Measurements from ENCODE around the gene ZNF766.
"Not testable (repeated sequence)": the region's sequence is repeated elsewhere in the genome, so short reads cannot be mapped to it uniquely, and the experiment has no call there.

Gene ZNF766

DNA sequence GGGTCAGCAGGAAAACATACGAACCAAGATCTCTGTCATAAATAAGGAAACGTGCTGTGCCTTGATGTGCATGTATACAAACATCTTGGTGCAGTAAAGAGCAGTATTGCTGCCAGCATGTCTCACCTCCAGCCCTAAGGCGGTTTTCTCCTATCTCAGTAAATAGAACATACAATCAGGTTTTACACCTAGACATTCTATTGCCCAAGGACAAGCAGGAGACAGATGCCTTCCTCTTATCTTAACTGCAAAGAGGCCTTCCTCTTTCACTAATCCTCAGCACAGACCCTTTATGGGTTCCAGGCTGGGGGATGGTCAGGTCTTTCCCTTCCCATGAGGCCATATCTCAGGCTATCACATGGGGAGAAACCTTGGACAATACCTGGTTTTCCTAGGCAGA lies 69.6 kb downstream of the ZNF766 start:
- not testable (repeated sequence) for H3K4me1 ChIP-seq (ENCODE audit: control insufficient read depth, insufficient read depth, low read length); H3K27me3 ChIP-seq (ENCODE audit: control insufficient read depth, insufficient read depth, low read length); H3K9ac ChIP-seq (ENCODE audit: low read length); H3K36me3 ChIP-seq (ENCODE audit: control insufficient read depth, insufficient read depth, low read length); H3K4me3 ChIP-seq (ENCODE audit: low read length); H3K9me3 ChIP-seq (ENCODE audit: control insufficient read depth, low read length)

DNA sequence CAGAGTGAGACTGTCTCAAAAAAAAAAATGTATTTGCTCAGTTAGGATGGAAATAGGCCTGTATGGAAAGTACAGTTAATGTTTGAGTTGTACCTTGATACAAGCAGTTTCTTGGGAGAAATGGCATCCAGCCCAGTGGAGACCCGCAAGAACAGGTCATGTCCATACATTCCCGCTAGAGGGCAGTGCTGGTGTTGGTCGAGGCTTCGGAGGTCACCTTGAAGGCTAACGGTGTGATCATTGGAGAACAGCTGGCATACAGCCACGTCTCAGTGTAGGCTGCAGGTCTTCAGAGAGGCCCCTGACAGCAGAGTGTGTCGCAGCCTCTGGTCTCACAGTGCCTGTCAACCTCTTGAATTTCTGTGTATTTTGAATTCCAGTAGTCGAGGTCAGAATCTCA lies 74.2 kb downstream of the ZNF766 start:
- H3K36me3 ChIP-seq (ENCODE audit: control insufficient read depth, insufficient read depth, low read length): no peaks in the 10 kb centered on the region
- H3K4me3 ChIP-seq (ENCODE audit: low read length): no peak overlapping the region
- H3K27me3 ChIP-seq (ENCODE audit: control insufficient read depth, insufficient read depth, low read length): no peaks in the 10 kb centered on the region
- H3K4me1 ChIP-seq (ENCODE audit: control insufficient read depth, insufficient read depth, low read length): no peaks in the 10 kb centered on the region
- H3K9ac ChIP-seq (ENCODE audit: low read length): no peak overlapping the region
- H3K9me3 ChIP-seq (ENCODE audit: control insufficient read depth, low read length): no peaks in the 10 kb centered on the region

DNA sequence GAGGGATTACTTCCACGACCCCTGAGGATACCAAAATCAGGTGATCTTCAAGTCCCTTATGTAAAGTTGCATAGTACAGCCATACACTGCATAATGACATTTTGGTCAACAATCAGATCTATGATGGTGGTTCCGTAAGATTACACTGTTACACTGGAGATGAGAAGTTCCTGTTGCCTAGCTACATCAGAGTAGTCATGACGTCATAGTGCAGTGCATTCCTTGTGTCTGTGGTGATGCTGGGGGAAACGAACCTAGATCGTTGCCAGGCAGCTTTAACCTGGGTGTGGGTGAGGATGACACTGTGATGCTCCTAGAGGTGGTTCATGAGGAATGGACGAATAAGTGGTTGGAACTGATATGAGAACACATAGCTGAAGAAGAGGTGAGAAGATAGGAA lies 75.8 kb downstream of the ZNF766 start:
- Histone ChIP-seq H3K4me1 (ENCODE audit: control insufficient read depth, insufficient read depth, low read length) (no peaks in the 10 kb centered on the region), H3K9me3 (ENCODE audit: control insufficient read depth, low read length) (no peaks in the 10 kb centered on the region), H3K4me3 (ENCODE audit: low read length) (no peak overlapping the region), H3K36me3 (ENCODE audit: control insufficient read depth, insufficient read depth, low read length) (no peaks in the 10 kb centered on the region), H3K27me3 (ENCODE audit: control insufficient read depth, insufficient read depth, low read length) (no peaks in the 10 kb centered on the region), H3K9ac (ENCODE audit: low read length) (no peak overlapping the region)
